IMR-90 (cell line): ENCODE measurements around the gene MEIS3.

Experiments
- CEBPB ChIP-seq: IDR thresholded peaks from 2 replicates; pipeline ENCODE4 v1.6.1; 2012; ENCODE audit warnings: low read depth, low read length, improper control_type of control experiment
- FOS ChIP-seq: fragments of 150-350 bp; IDR thresholded peaks from 2 replicates; pipeline ENCODE4 v1.6.1; 2016; ENCODE audit warnings: low read depth, low read length
- MAZ ChIP-seq: IDR thresholded peaks from 2 replicates; pipeline ENCODE4 v1.6.1; 2012; ENCODE audit warnings: low read depth, mild to moderate bottlenecking, low read length, improper control_type of control experiment, moderate library complexity, borderline replicate concordance
- POLR2A ChIP-seq: IDR thresholded peaks from 2 replicates; pipeline ENCODE4 v1.6.1; 2012; ENCODE audit warnings: mild to moderate bottlenecking, low read depth, low read length
- SMC3 ChIP-seq: fragments of 150-350 bp; IDR thresholded peaks from 2 replicates; pipeline ENCODE4 v1.6.1; 2016; ENCODE audit warnings: low read depth, mild to moderate bottlenecking, antibody characterized with exemption, low read length, moderate library complexity
- TF ChIP-seq, protein P1 (sequence below): conservative IDR thresholded peaks from 2 replicates; pipeline ENCODE4 v1.5.1; 2012; ENCODE audit warnings: mild to moderate bottlenecking, low read depth, low read length, improper control_type of control experiment

DNA sequence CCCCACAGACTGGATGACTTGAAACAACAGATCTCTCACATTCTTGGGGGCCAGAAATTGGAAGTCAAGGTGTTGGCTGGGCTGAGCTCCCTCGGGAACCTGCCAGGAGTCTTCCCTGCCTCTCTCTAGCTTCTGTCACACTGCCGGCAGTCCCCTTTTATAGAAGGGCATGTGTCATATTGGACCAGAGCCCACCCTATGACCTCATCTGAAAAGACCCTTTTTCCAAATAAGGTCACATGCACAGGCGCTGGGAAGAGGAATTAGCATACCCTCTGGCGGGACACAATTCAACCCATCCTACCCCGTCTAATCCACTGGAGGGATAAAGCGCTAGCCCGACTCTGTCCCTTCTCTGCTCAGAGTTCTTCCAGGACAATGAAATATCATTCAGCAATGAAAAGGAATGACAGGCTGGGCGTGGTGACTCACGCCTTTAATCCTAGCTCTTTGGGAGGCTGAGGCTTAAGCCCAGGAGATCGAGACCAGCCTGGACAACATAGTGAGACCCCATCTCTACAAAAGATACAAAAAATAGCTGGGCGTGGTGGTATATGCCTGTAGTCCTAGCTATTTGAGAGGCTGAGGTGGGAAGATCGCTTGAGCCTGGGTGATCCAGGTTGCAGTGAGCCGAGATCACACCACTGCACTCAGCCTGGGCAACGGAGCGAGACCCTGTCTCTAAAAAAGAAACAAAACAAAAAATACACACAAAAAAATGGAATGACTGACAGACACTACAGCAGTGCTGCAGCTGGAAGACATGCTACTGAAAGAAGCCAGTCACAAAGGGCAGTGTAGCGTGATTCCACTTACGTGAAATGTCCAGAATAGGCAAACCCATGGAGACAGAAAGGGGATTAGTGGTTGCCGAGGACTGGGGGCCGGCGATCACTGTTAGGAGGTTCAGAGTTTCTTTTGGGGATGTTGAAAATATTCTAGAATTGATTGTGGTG is 28.5 kb downstream of the MEIS3 start:
- TF ChIP-seq, protein P1, sequence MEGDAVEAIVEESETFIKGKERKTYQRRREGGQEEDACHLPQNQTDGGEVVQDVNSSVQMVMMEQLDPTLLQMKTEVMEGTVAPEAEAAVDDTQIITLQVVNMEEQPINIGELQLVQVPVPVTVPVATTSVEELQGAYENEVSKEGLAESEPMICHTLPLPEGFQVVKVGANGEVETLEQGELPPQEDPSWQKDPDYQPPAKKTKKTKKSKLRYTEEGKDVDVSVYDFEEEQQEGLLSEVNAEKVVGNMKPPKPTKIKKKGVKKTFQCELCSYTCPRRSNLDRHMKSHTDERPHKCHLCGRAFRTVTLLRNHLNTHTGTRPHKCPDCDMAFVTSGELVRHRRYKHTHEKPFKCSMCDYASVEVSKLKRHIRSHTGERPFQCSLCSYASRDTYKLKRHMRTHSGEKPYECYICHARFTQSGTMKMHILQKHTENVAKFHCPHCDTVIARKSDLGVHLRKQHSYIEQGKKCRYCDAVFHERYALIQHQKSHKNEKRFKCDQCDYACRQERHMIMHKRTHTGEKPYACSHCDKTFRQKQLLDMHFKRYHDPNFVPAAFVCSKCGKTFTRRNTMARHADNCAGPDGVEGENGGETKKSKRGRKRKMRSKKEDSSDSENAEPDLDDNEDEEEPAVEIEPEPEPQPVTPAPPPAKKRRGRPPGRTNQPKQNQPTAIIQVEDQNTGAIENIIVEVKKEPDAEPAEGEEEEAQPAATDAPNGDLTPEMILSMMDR: no peak
- TF ChIP-seq MAZ (no peak), FOS (no peak), POLR2A (no peak), SMC3 (no peak), CEBPB (no peak)
